ENCODE data around the gene MAST1. TPM values are rescaled to one million over a fixed set of nuclear protein-coding genes. Genes with fewer than 3 reads are reported as not detected.

Gene MAST1
- total RNA-seq, 4 donors from 2014 or later = 0.56 TPM; not detected in 3

- intact Hi-C loops (cut with DNase I) = no loop called here
- Histone ChIP-seq H3K27ac (no peak overlapping the region), H3K9me3 (no peaks in the 10 kb centered on the region), H3K4me3 (replicated peaks in 1 of 3) (no peak overlapping the region), H3K27me3 (no peaks in the 10 kb centered on the region), H3K4me1 (peaks cover 0 to 7% of the 10 kb centered on the region in 2 donors), H3K36me3 (no peaks in the 10 kb centered on the region)
- TF ChIP-seq CTCF (IDR thresholded peaks at IDR 0.05) (no peak), POLR2A (IDR thresholded peaks at IDR 0.05) (no peak)
- no peak for DNase-seq
- 87 to 91% methylated on average over 18 of the region's 19 CpGs for WGBS, 2 donors
Observed at GRCh38 chr19:12865746-12866415, 27.6 kb downstream of the MAST1 start.

- H3K9me3 ChIP-seq = no peaks in the 10 kb centered on the region
- H3K27me3 ChIP-seq = no peaks in the 10 kb centered on the region
- 88 to 95% methylated on average over 29 of the region's 29 CpGs for WGBS, 2 donors
- TF ChIP-seq POLR2A (IDR thresholded peaks at IDR 0.05) (no peak), CTCF (IDR thresholded peaks at IDR 0.05) (no peak)
- DNase-seq = no peak
- no peak overlapping the region for H3K27ac ChIP-seq
- H3K4me3 ChIP-seq (replicated peaks in 1 of 3) = no peak overlapping the region
- no peaks in the 10 kb centered on the region for H3K36me3 ChIP-seq
- intact Hi-C loops (cut with DNase I) = no loop called here
- peaks cover 0 to 7% of the 10 kb centered on the region in 2 donors for H3K4me1 ChIP-seq
Observed at GRCh38 chr19:12866416-12867119, 28.3 kb downstream of the MAST1 start.

- Histone ChIP-seq H3K27ac (no peak overlapping the region), H3K27me3 (no peaks in the 10 kb centered on the region), H3K4me1 (peaks cover 0 to 7% of the 10 kb centered on the region in 2 donors), H3K4me3 (replicated peaks in 1 of 3) (peak overlapping the region in 1 of 3 donors; percentile 10), H3K9me3 (no peaks in the 10 kb centered on the region), H3K36me3 (no peaks in the 10 kb centered on the region)
- intact Hi-C loops (cut with DNase I) = no loop called here
- TF ChIP-seq CTCF (IDR thresholded peaks at IDR 0.05) = no peak
- TF ChIP-seq POLR2A (IDR thresholded peaks at IDR 0.05) = no peak
- peak; percentile 49 to 53 for DNase-seq
- 16 to 21% methylated on average over 19 to 24 of the region's 51 CpGs for WGBS, 2 donors
Observed at GRCh38 chr19:12867120-12868099, 29.1 kb downstream of the MAST1 start.

GRCh38 chr19:12868540-12869112 is 30.3 kb downstream of the MAST1 start:
- H3K27me3 ChIP-seq = no peaks in the 10 kb centered on the region
- no peak overlapping the region for H3K27ac ChIP-seq
- TF ChIP-seq POLR2A (IDR thresholded peaks at IDR 0.05) (no peak), CTCF (IDR thresholded peaks at IDR 0.05) (no peak)
- peaks cover 0 to 7% of the 10 kb centered on the region in 2 donors for H3K4me1 ChIP-seq
- H3K4me3 ChIP-seq (replicated peaks in 1 of 3) = no peak overlapping the region
- H3K36me3 ChIP-seq = no peaks in the 10 kb centered on the region
- no peak for DNase-seq
- 93% methylated on average over 8 to 9 of the region's 10 CpGs for WGBS, 2 donors
- no peaks in the 10 kb centered on the region for H3K9me3 ChIP-seq
- intact Hi-C loops (cut with DNase I) = no loop called here

All from thyroid gland (tissue), 4 donors.